Stimulated activated CD4-positive, alpha-beta T cell treated with anti-CD3 and anti-CD28 coated beads, Interleukin-4, amount 100 ng/mL, for 24 hours (primary cell): ENCODE data around the gene SCNN1G.
"Not testable (repeated sequence)": the region's sequence is repeated elsewhere in the genome, so short reads cannot be mapped to it uniquely, and the experiment has no call there.

Source experiments
- DNase-seq: peaks from one replicate; pipeline ENCODE4 v3.0.0-alpha.2; 2020

The SCNN1G gene

GRCh38 chr16:23209606-23210005 is 27.1 kb downstream of the SCNN1G start:
- no peak for DNase-seq

- no peak for DNase-seq
Observed at GRCh38 chr16:23213831-23214230, 31.3 kb downstream of the SCNN1G start.

- DNase-seq: no peak
Observed at GRCh38 chr16:23214796-23215195, 32.3 kb downstream of the SCNN1G start.

GRCh38 chr16:23215435-23215834 is 32.9 kb downstream of the SCNN1G start:
- DNase-seq: no peak

- DNase-seq: no peak
Observed at GRCh38 chr16:23216658-23217246, 34.2 kb downstream of the SCNN1G start.

GRCh38 chr16:23217646-23218045 is 35.1 kb downstream of the SCNN1G start:
- no peak for DNase-seq

- no peak for DNase-seq
Observed at GRCh38 chr16:23222929-23223328, 40.4 kb downstream of the SCNN1G start.

GRCh38 chr16:23223368-23223767 is 40.8 kb downstream of the SCNN1G start:
- no peak for DNase-seq

GRCh38 chr16:23225109-23225508 is 42.6 kb downstream of the SCNN1G start:
- DNase-seq: no peak

- DNase-seq: no peak
Observed at GRCh38 chr16:23225634-23226033, 43.1 kb downstream of the SCNN1G start.

GRCh38 chr16:23227529-23227928 is 45.0 kb downstream of the SCNN1G start:
- DNase-seq: no peak

- DNase-seq: no peak
Observed at GRCh38 chr16:23229714-23230113, 47.2 kb downstream of the SCNN1G start.

- DNase-seq: no peak
Observed at GRCh38 chr16:23232806-23233205, 50.3 kb downstream of the SCNN1G start.

- DNase-seq: no peak
Observed at GRCh38 chr16:23235176-23235575, 52.6 kb downstream of the SCNN1G start.

- DNase-seq: no peak
Observed at GRCh38 chr16:23236983-23237382, 54.4 kb downstream of the SCNN1G start.

GRCh38 chr16:23240994-23241393 is 58.4 kb downstream of the SCNN1G start:
- DNase-seq: no peak

GRCh38 chr16:23244122-23244521 is 61.6 kb downstream of the SCNN1G start:
- DNase-seq: no peak

GRCh38 chr16:23245268-23245667 is 62.7 kb downstream of the SCNN1G start:
- no peak for DNase-seq

- no peak for DNase-seq
Observed at GRCh38 chr16:23248261-23249194, 66.0 kb downstream of the SCNN1G start.

- DNase-seq: no peak
Observed at GRCh38 chr16:23249830-23250229, 67.3 kb downstream of the SCNN1G start.

GRCh38 chr16:23252310-23252709 is 69.8 kb downstream of the SCNN1G start:
- no peak for DNase-seq

GRCh38 chr16:23253650-23254049 is 71.1 kb downstream of the SCNN1G start:
- DNase-seq: not testable (repeated sequence)

GRCh38 chr16:23254338-23254737 is 71.8 kb downstream of the SCNN1G start:
- DNase-seq: no peak

GRCh38 chr16:23255000-23255399 is 72.5 kb downstream of the SCNN1G start:
- DNase-seq: no peak
